Panc1 (cell line): ENCODE results near the gene KMO. TPM values are rescaled to one million over a fixed set of nuclear protein-coding genes. Genes with fewer than 3 reads are reported as not detected.
A peak's percentile ranks its signal among the peaks of the same experiment; 100 is the strongest.

ENCODE experiments used
- ATAC-seq: fragments of 200-7000 bp; cut with Tn5 transposase; 2 replicates; pipeline ENCODE4 v1.9.1; 2020; ENCODE audit warnings: mild to moderate bottlenecking, moderate library complexity
- BruUV-seq: library from RNA; stranded (reverse); fragments of 400-500 nt; replicated peaks from 2 replicates; lab custom pipeline; 2021; lab: Mats Ljungman, UMichigan
- CTCF ChIA-PET: fragments of 300-600 bp; sonication (Branson Sonifier 250); formaldehyde crosslinking; loops from one replicate; lab custom pipeline; 2022; ENCODE audit warnings: antibody characterized with exemption; lab: Charles Lee
- POLR2A ChIA-PET: fragments of 300-600 bp; sonication (Branson Sonifier 250); formaldehyde crosslinking; loops from one replicate; lab custom pipeline; 2022; ENCODE audit warnings: antibody characterized with exemption; lab: Charles Lee
- DNase-seq: peaks from one replicate; pipeline ENCODE4 v3.0.0-alpha.2; 2010; ENCODE audit warnings: low read depth, low spot score
- H3K27ac ChIP-seq: 2 replicates; pipeline ENCODE4 v1.5.1; 2011; ENCODE audit warnings: mild to moderate bottlenecking, low read length, inconsistent platforms
- H3K27me3 ChIP-seq: fragments of 200-500 bp; sonication (Bioruptor generic); 2 replicates; pipeline ENCODE4 v1.6.0; 2014; ENCODE audit warnings: low read length, inconsistent platforms; ENCODE audit not compliant: control insufficient read depth, insufficient read depth
- H3K36me3 ChIP-seq: fragments of 200-500 bp; sonication (Bioruptor generic); 2 replicates; pipeline ENCODE4 v1.5.1; 2014; ENCODE audit warnings: inconsistent platforms, mild to moderate bottlenecking, low read length, moderate library complexity; ENCODE audit not compliant: control insufficient read depth, insufficient read depth
- H3K4me1 ChIP-seq: 2 replicates; pipeline ENCODE4 v1.5.1; 2011; ENCODE audit warnings: inconsistent platforms, mild to moderate bottlenecking, low read length, moderate library complexity; ENCODE audit not compliant: control insufficient read depth, insufficient read depth
- H3K4me3 ChIP-seq, 2 experiments: 2 replicates each; pipeline ENCODE4 v1.5.1; 2011 to 2012; ENCODE audit warnings: low read depth in 2 of 2, low read length in 2 of 2, mild to moderate bottlenecking in 2 of 2, inconsistent platforms in 1 of 2, moderate library complexity in 1 of 2
- H3K9me3 ChIP-seq: fragments of 200-500 bp; sonication (Bioruptor generic); 2 replicates; pipeline ENCODE4 v1.5.1; 2014; ENCODE audit warnings: low read depth, mild to moderate bottlenecking, inconsistent platforms, low read length, moderate library complexity; ENCODE audit not compliant: control insufficient read depth, insufficient read depth
- POLR2AphosphoS5 ChIP-seq: IDR thresholded peaks from 2 replicates; pipeline ENCODE4 v1.6.1; 2012; ENCODE audit warnings: mild to moderate bottlenecking, low read depth, low read length, moderate library complexity
- REST ChIP-seq, 2 experiments: IDR thresholded peaks; 2 replicates each; pipeline ENCODE4 v1.6.1; 2011 to 2012; ENCODE audit warnings: low read depth in 2 of 2, control low read depth in 1 of 2, low read length in 1 of 2, mild to moderate bottlenecking in 1 of 2, moderate library complexity in 1 of 2; ENCODE audit not compliant: insufficient read depth in 1 of 2
- SIN3A ChIP-seq: IDR thresholded peaks from 2 replicates; pipeline ENCODE4 v1.6.1; 2012; ENCODE audit warnings: low read depth, mild to moderate bottlenecking, low read length, moderate library complexity, borderline replicate concordance; ENCODE audit not compliant: insufficient read depth
- TCF7L2 ChIP-seq: IDR thresholded peaks from 2 replicates; pipeline ENCODE4 v1.6.1; 2011; ENCODE audit warnings: mild to moderate bottlenecking, low read depth, low read length, inconsistent platforms
- in situ Hi-C: cut with HindIII; loops from 2 replicates; pipeline ENCODE4 v1.10.0; 2016; ENCODE audit warnings: low sequenced_read_pairs, low pct_unique_long_range_greater_than_20kb
- intact Hi-C: fragments of 100-400 bp; cut with micrococcal nuclease; formaldehyde crosslinking; loops from one replicate; pipeline ENCODE4 v1.10.0; 2022; ENCODE audit not compliant: unreplicated experiment
- total RNA-seq: library from RNA; stranded (reverse); gene quantifications from one replicate; pipeline ENCODE4 v1.2.1, GENCODE V29; 2021; ENCODE audit not compliant: unreplicated experiment
- TF ChIP-seq, protein P1 (sequence below): fragments of 450-650 bp; IDR thresholded peaks from 2 replicates; pipeline ENCODE4 v1.5.1; 2017; ENCODE audit warnings: mild to moderate bottlenecking

KMO gene
- total RNA-seq, 1 experiment from 2014 or later, result 1.8 TPM

DNA sequence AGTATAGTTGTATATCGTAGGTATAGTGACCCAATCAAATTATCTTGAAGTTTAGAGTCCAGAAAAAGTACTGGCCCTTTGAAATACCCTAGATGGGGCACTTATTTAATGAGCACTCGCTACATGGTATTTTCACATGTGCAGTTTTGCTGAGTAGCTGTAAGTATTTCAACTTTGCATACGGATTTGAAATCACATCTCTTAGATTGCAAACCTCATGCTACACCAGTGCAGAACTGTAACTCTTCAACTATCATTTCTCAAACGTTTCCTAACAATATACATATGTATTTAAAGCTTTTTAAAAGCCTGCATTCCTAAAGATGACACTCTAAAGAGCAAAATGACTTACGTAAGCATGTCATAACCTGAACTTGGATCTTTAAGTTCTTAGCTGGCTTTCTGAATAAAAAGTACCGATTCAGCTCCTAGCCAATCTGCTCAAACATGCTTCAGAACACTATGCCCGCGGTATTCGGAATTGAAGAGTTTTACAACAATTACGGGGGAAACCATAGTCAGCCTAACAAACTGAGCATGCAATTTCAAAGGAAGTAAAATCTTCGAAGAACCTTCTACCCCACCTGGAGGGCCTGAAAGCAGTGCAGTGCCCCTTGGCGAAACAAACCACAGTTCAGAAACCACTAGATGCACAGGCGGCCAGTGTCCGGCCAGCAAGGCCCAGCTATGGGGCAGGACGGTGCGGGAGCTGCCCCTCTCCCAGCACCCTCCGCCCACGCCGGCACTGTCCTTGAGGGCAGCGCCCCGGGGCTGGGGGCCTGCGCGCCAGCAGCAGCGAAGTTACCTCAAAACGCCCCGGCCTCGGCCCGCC, 13.5 kb upstream of the KMO start:
- no peak for DNase-seq
- Histone ChIP-seq H3K27ac (peak overlapping the region; percentile 84), H3K4me3 (peak overlapping the region; percentile 71 to 90), H3K27me3 (no peaks in the 10 kb centered on the region), H3K4me1 (peaks cover 12% of the 10 kb centered on the region), H3K9me3 (no peaks in the 10 kb centered on the region), H3K36me3 (peaks cover 6% of the 10 kb centered on the region)
- in situ Hi-C loops, result no loop called here
- TSS peak; percentile 63 for BruUV-seq
- peak; percentile 67 for ATAC-seq
- ChIA-PET POLR2A (no interaction called here), CTCF (interaction anchor here (0.6 kb wide), 1 partner anchor 121 kb away, joined by 5 read pairs; the partner anchor contains the start of genes CHML and OPN3)
- TF ChIP-seq SIN3A (no peak), POLR2AphosphoS5 (no peak), TCF7L2 (no peak), REST (IDR thresholded peaks at IDR 0.05; ENCODE audit: insufficient read depth in 1 of 2, low read depth in 2 of 2, low read length in 1 of 2) (no peak)
- TF ChIP-seq, protein P1, sequence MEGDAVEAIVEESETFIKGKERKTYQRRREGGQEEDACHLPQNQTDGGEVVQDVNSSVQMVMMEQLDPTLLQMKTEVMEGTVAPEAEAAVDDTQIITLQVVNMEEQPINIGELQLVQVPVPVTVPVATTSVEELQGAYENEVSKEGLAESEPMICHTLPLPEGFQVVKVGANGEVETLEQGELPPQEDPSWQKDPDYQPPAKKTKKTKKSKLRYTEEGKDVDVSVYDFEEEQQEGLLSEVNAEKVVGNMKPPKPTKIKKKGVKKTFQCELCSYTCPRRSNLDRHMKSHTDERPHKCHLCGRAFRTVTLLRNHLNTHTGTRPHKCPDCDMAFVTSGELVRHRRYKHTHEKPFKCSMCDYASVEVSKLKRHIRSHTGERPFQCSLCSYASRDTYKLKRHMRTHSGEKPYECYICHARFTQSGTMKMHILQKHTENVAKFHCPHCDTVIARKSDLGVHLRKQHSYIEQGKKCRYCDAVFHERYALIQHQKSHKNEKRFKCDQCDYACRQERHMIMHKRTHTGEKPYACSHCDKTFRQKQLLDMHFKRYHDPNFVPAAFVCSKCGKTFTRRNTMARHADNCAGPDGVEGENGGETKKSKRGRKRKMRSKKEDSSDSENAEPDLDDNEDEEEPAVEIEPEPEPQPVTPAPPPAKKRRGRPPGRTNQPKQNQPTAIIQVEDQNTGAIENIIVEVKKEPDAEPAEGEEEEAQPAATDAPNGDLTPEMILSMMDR, result no peak
- intact Hi-C loops, result no loop called here

DNA sequence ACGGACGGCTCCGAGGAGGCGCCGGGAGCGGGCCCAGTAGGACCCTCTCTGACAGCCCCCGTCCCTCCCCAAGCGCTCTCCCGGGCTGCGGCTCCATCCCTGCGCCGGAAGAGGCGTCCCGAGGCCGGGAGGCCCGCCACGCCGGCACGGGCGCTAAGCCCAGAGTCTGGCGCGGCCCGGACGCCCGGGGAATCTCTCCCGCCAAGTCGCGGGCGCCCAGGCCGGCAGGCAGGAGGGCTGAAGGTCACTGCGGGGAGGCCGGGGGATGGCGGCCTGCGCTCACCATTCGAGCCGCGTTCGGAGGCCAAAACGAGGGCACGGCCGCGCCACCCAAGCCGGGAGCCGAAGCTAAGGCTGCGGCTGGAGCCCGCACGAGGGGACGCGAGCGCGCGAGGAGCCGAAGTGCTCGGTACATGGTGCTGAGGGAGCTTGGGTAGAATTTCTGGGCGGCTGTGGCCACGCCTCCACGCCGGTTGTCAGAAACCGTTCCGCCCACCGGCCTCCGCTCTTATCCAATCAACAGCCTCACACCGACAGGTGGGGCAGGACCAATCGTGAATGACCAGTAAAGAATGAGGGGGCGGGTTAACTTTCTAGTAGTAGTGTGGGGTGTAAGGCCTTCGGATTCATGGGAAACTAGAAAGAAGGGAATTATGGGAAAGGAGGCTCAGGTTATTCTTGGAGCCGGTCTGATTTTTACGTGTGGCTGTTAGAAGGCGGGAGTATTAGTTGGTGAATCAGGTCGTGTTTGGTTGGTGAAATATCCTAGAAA, 12.7 kb upstream of the KMO start, which contains the start of gene FH:
TSS of gene FH (minus strand) at position 448 of the 772 bp plus-strand sequence. CDS start at position 415, 33 bp downstream.
- Histone ChIP-seq H3K36me3 (peaks cover 3% of the 10 kb centered on the region), H3K4me1 (peaks cover 12% of the 10 kb centered on the region), H3K27ac (peak within 1 kb of the TSS; percentile 84), H3K9me3 (no peaks in the 10 kb centered on the region), H3K4me3 (peak within 1 kb of the TSS; percentile 71 to 90), H3K27me3 (no peaks in the 10 kb centered on the region)
- TF ChIP-seq SIN3A (0 out of 2 replicates have a peak, but pooled peaks have one; percentile 55), POLR2AphosphoS5 (peak; percentile 59; the same call in 1 of the 2 replicates), TCF7L2 (no peak)
- in situ Hi-C loops (loop anchor here (10.0 kb wide), 1 partner anchor 95 kb away; no protein-coding TSS in a partner anchor), intact Hi-C loops (no loop called here)
- ChIA-PET CTCF (interaction anchor here (0.6 to 0.9 kb wide), 2 partner anchors 86 to 347 kb away, joined by 3 read pairs; no protein-coding TSS in a partner anchor), POLR2A (interaction anchor here (0.6 kb wide), 1 partner anchor 31 kb away, joined by 3 read pairs; no protein-coding TSS in a partner anchor)
- no TSS peak for BruUV-seq
- DNase-seq (peak; percentile 94), ATAC-seq (peak; percentile 99)
